Astrocyte of the cerebellum (primary cell): ENCODE results near the gene KCNK3.
"Not testable (repeated sequence)": the region's sequence is repeated elsewhere in the genome, so short reads cannot be mapped to it uniquely, and the experiment has no call there.

Experiments used
- DNase-seq: peaks from one replicate; pipeline ENCODE4 v3.0.0-alpha.2; 2011; ENCODE audit warnings: low read depth
- H3K4me3 ChIP-seq: 2 replicates; pipeline ENCODE4 v1.5.1; 2011; ENCODE audit warnings: mild to moderate bottlenecking, low read depth, low read length, moderate library complexity
- CTCF ChIP-seq: IDR thresholded peaks from 2 replicates; pipeline ENCODE4 v1.5.1; 2012; ENCODE audit warnings: low read length, low read depth, moderate library complexity, mild to moderate bottlenecking; ENCODE audit errors: missing control alignments
- in situ Hi-C: cut with HindIII; loops from 2 replicates; pipeline ENCODE4 v1.10.0; 2017; ENCODE audit warnings: low sequenced_read_pairs

The KCNK3 gene

GRCh38 chr2:26653207-26654060 is 39.1 kb upstream of the KCNK3 start:
- no peak overlapping the region for H3K4me3 ChIP-seq
- TF ChIP-seq CTCF = no peak
- in situ Hi-C loops = no loop called here
- DNase-seq = no peak

- no peak for DNase-seq
- H3K4me3 ChIP-seq = no peak overlapping the region
- in situ Hi-C loops = no loop called here
- no peak for TF ChIP-seq CTCF
These were observed 38.5 kb upstream of the KCNK3 start for GRCh38 chr2:26654061-26654340.

- H3K4me3 ChIP-seq, in situ Hi-C loops, DNase-seq: not testable (repeated sequence)
These were observed 37.4 kb upstream of the KCNK3 start for GRCh38 chr2:26655120-26655519.

- no peak for DNase-seq
- in situ Hi-C loops = no loop called here
- no peak for TF ChIP-seq CTCF
- H3K4me3 ChIP-seq = no peak overlapping the region
These were observed 36.8 kb upstream of the KCNK3 start for GRCh38 chr2:26655611-26656195.

- in situ Hi-C loops = no loop called here
- no peak for DNase-seq
- TF ChIP-seq CTCF = no peak
- H3K4me3 ChIP-seq = no peak overlapping the region
These were observed 35.3 kb upstream of the KCNK3 start for GRCh38 chr2:26657265-26657664.

- no peak overlapping the region for H3K4me3 ChIP-seq
- no peak for DNase-seq
- in situ Hi-C loops = no loop called here
- TF ChIP-seq CTCF = no peak
These were observed 33.7 kb upstream of the KCNK3 start for GRCh38 chr2:26658691-26659346.
